Measurements from ENCODE around the gene AXIN1. TPM values are rescaled to one million over a fixed set of nuclear protein-coding genes. Genes with fewer than 3 reads are reported as not detected.

AXIN1 gene
- total and polyA plus RNA-seq, 2 donors (not counting 3 experiments of a cell fraction or from before 2014, with no cell fraction given): 8.3 to 21.9 TPM

DNA sequence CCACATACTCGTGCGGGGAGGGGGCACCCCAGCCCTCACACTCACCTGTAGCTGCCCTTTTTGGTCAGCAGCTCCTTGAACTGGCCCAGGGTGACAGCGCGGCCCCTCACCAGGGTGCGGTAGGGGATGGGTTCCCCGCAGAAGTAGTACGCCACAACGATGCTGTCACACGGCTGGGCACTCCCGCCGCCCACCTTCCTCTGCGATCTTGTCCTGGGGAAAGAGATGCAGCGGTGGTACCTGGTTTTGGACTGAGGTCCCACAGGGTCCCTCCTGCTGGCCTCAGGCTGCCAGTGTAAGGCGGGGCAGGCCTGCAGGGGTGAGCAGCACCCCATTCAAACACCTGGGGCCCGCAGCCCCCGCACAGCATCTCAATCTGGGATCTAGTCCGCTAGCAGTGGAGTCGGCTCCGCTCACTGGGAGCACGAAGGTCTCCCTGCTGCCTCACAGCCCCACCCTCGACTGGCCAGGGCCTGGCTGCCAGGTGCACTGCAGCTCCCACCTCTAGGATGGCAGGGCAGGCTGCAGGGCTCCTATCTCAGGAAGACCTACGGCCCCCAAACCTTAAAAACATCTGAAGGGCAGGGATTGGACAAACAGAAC, 63.0 kb downstream of the AXIN1 start:
- no TSS peak for BruUV-seq (replicated peaks)

GRCh38 chr16:287981-288920, 64.3 kb downstream of the AXIN1 start:
- Histone ChIP-seq H3K27me3 (ENCODE audit: control insufficient read depth in 2 of 2, insufficient read depth in 2 of 2, low read length in 2 of 2) (no peaks in the 10 kb centered on the region), H3K4me3 (replicated peaks in 1 of 3; ENCODE audit: insufficient read depth in 1 of 3, low read depth in 1 of 3, low read length in 3 of 3) (no peak overlapping the region), H3K9me1 (replicated peaks; ENCODE audit: control insufficient read depth, extremely low read depth, insufficient read depth, low read length) (no peaks in the 10 kb centered on the region), H3K79me2 (ENCODE audit: control insufficient read depth, insufficient read depth, low read length) (no peaks in the 10 kb centered on the region), H3K9ac (replicated peaks; ENCODE audit: extremely low read depth, insufficient read depth, low read length) (no peak overlapping the region), H2AFZ (ENCODE audit: low read depth, low read length) (no peak overlapping the region), H4K20me1 (replicated peaks; ENCODE audit: control insufficient read depth, extremely low read depth, insufficient read depth, low read length) (no peaks in the 10 kb centered on the region), H3K36me3 (ENCODE audit: control insufficient read depth in 2 of 2, extremely low read depth in 1 of 2, insufficient read depth in 2 of 2, low read length in 2 of 2) (peaks cover 0 to 31% of the 10 kb centered on the region in 2 experiments), H3K9me3 (replicated peaks; ENCODE audit: control insufficient read depth, insufficient read depth, low read length) (no peaks in the 10 kb centered on the region), H3K4me1 (ENCODE audit: control insufficient read depth, extremely low read depth, insufficient read depth, low read length) (no peaks in the 10 kb centered on the region), H3K27ac (ENCODE audit: insufficient read depth, low read depth, low read length) (no peak overlapping the region), H3K4me2 (ENCODE audit: insufficient read depth, low read length) (no peak overlapping the region)
- no TSS peak for BruUV-seq (replicated peaks)
- ChIA-PET CTCF (no interaction called here), POLR2A (no interaction called here)
- intact Hi-C loops (cut with micrococcal nuclease): no loop called here
- DNase-seq (ENCODE audit: low read depth, low spot score) (no peak), FAIRE-seq (no peak)
- TF ChIP-seq MYC (IDR thresholded peaks at IDR 0.05; ENCODE audit: low read depth, low read length): no peak
- TF ChIP-seq, protein P1, sequence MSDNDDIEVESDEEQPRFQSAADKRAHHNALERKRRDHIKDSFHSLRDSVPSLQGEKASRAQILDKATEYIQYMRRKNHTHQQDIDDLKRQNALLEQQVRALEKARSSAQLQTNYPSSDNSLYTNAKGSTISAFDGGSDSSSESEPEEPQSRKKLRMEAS (IDR thresholded peaks at IDR 0.05; ENCODE audit: insufficient read depth, insufficient read length): no peak
- no peak for TF ChIP-seq CTCF (IDR thresholded peaks at IDR 0.05; ENCODE audit: extremely low read depth in 1 of 2, insufficient read depth in 1 of 2, low read depth in 1 of 2, low read length in 2 of 2)
- no peak for TF ChIP-seq POLR2AphosphoS5 (IDR thresholded peaks at IDR 0.05; ENCODE audit: insufficient read depth, low read depth, low read length)
- TF ChIP-seq JUN (IDR thresholded peaks at IDR 0.05; ENCODE audit: borderline replicate concordance, insufficient read depth, insufficient read length, low read depth): no peak
- no peak for TF ChIP-seq GATA2 (IDR thresholded peaks at IDR 0.05; ENCODE audit: insufficient read depth, insufficient read length, low read depth, low read length)
- no peak for TF ChIP-seq POLR2A (IDR thresholded peaks at IDR 0.05; ENCODE audit: low read depth, low read length)
- TF ChIP-seq FOS (IDR thresholded peaks at IDR 0.05; ENCODE audit: borderline replicate concordance, insufficient read depth, low read length): no peak
- no peak for TF ChIP-seq EZH2 (IDR thresholded peaks at IDR 0.05; ENCODE audit: borderline replicate concordance, low read depth, low read length, severe bottlenecking)
- dilution Hi-C loops (cut with MboI; ENCODE audit: extremely low pct_ligation_motif_present, low sequenced_read_pairs): no loop called here

More for the DNA sequence above, 63.0 kb downstream of the AXIN1 start:
- ChIA-PET POLR2A (no interaction called here), CTCF (no interaction called here)
- H3K9me1 ChIP-seq (replicated peaks; ENCODE audit: control insufficient read depth, extremely low read depth, insufficient read depth, low read length): no peaks in the 10 kb centered on the region
- H3K4me3 ChIP-seq (replicated peaks in 1 of 3; ENCODE audit: insufficient read depth in 1 of 3, low read depth in 1 of 3, low read length in 3 of 3): no peak overlapping the region
- no peak overlapping the region for H3K9ac ChIP-seq (replicated peaks; ENCODE audit: extremely low read depth, insufficient read depth, low read length)
- intact Hi-C loops (cut with micrococcal nuclease): no loop called here
- FAIRE-seq (no peak), DNase-seq (ENCODE audit: low read depth, low spot score) (no peak)
- H4K20me1 ChIP-seq (replicated peaks; ENCODE audit: control insufficient read depth, extremely low read depth, insufficient read depth, low read length): no peaks in the 10 kb centered on the region
- dilution Hi-C loops (cut with MboI; ENCODE audit: extremely low pct_ligation_motif_present, low sequenced_read_pairs): no loop called here
- no peak overlapping the region for H3K27ac ChIP-seq (ENCODE audit: insufficient read depth, low read depth, low read length)
- peaks cover 0 to 33% of the 10 kb centered on the region in 2 experiments for H3K36me3 ChIP-seq (ENCODE audit: control insufficient read depth in 2 of 2, extremely low read depth in 1 of 2, insufficient read depth in 2 of 2, low read length in 2 of 2)
- no peak overlapping the region for H3K4me2 ChIP-seq (ENCODE audit: insufficient read depth, low read length)
- H3K4me1 ChIP-seq (ENCODE audit: control insufficient read depth, extremely low read depth, insufficient read depth, low read length): no peaks in the 10 kb centered on the region
- H2AFZ ChIP-seq (ENCODE audit: low read depth, low read length): no peak overlapping the region
- no peaks in the 10 kb centered on the region for H3K79me2 ChIP-seq (ENCODE audit: control insufficient read depth, insufficient read depth, low read length)
- H3K9me3 ChIP-seq (replicated peaks; ENCODE audit: control insufficient read depth, insufficient read depth, low read length): no peaks in the 10 kb centered on the region
- H3K27me3 ChIP-seq (ENCODE audit: control insufficient read depth in 2 of 2, insufficient read depth in 2 of 2, low read length in 2 of 2): no peaks in the 10 kb centered on the region
- TF ChIP-seq EZH2 (IDR thresholded peaks at IDR 0.05; ENCODE audit: borderline replicate concordance, low read depth, low read length, severe bottlenecking): no peak
- no peak for TF ChIP-seq POLR2AphosphoS5 (IDR thresholded peaks at IDR 0.05; ENCODE audit: insufficient read depth, low read depth, low read length)
- no peak for TF ChIP-seq FOS (IDR thresholded peaks at IDR 0.05; ENCODE audit: borderline replicate concordance, insufficient read depth, low read length)
- TF ChIP-seq GATA2 (IDR thresholded peaks at IDR 0.05; ENCODE audit: insufficient read depth, insufficient read length, low read depth, low read length): no peak
- TF ChIP-seq MYC (IDR thresholded peaks at IDR 0.05; ENCODE audit: low read depth, low read length): no peak

All from endothelial cell of umbilical vein (primary cell).